HUES64 (cell line): ENCODE data around the gene RIMKLA.

ENCODE experiments used
- H3K27ac ChIP-seq: 2 replicates; pipeline ENCODE4 v1.7.0; 2013; ENCODE audit warnings: low read depth, low read length, inconsistent platforms
- H3K27me3 ChIP-seq: 2 replicates; pipeline ENCODE4 v1.6.1; 2013; ENCODE audit warnings: mild to moderate bottlenecking, low read length; ENCODE audit not compliant: insufficient read depth
- H3K36me3 ChIP-seq: 2 replicates; pipeline ENCODE4 v1.6.1; 2013; ENCODE audit warnings: mild to moderate bottlenecking, low read length; ENCODE audit not compliant: insufficient read depth
- H3K4me1 ChIP-seq: 2 replicates; pipeline ENCODE4 v1.6.1; 2013; ENCODE audit warnings: mild to moderate bottlenecking, low read length, moderate library complexity; ENCODE audit not compliant: insufficient read depth
- H3K4me3 ChIP-seq: 2 replicates; pipeline ENCODE4 v1.5.1; 2013; ENCODE audit warnings: mild to moderate bottlenecking, low read length, moderate library complexity
- H3K9ac ChIP-seq: 2 replicates; pipeline ENCODE4 v1.6.1; 2013; ENCODE audit warnings: mild to moderate bottlenecking, low read depth, low read length
- H3K9me3 ChIP-seq: 2 replicates; pipeline ENCODE4 v1.6.1; 2013; ENCODE audit warnings: low read depth, low read length; ENCODE audit not compliant: insufficient read depth
- WGBS: fragments of 150-250, 120-280 bp; methylation state at CpG from one replicate; pipeline ENCODE4 v1.1.7; 2013; ENCODE audit warnings: missing lambda C conversion rate; 5-methylcytosine and 5-hydroxymethylcytosine counted together

Gene RIMKLA

GRCh38 chr1:42456754-42457089 is 76.1 kb downstream of the RIMKLA start:
- Histone ChIP-seq H3K9me3 (no peaks in the 10 kb centered on the region), H3K4me3 (peak overlapping the region; percentile 74)

GRCh38 chr1:42461196-42461595 is 80.6 kb downstream of the RIMKLA start:
- H3K4me1 ChIP-seq = peaks cover 15% of the 10 kb centered on the region; the same call in 1 of the 2 replicates
- peaks cover 31% of the 10 kb centered on the region for H3K36me3 ChIP-seq
- H3K4me3 ChIP-seq = no peak overlapping the region
- H3K27ac ChIP-seq = no peak overlapping the region
- H3K27me3 ChIP-seq = peaks cover 10% of the 10 kb centered on the region; the same call in 1 of the 2 replicates
- no peaks in the 10 kb centered on the region for H3K9me3 ChIP-seq
- WGBS = 90% methylated on average over 2 of the region's 2 CpGs
- H3K9ac ChIP-seq = no peak overlapping the region

More at GRCh38 chr1:42456754-42457089, 76.1 kb downstream of the RIMKLA start:
- Histone ChIP-seq H3K36me3 (peaks cover 31% of the 10 kb centered on the region), H3K4me1 (peaks cover 7% of the 10 kb centered on the region; the same call in 1 of the 2 replicates), H3K27me3 (no peaks in the 10 kb centered on the region), H3K9ac (peak overlapping the region; percentile 89), H3K27ac (peak overlapping the region; percentile 87)
- 2% methylated on average over 23 of the region's 23 CpGs for WGBS

- Histone ChIP-seq H3K9ac (peak within 1 kb of the TSS; percentile 72), H3K27me3 (peaks cover 10% of the 10 kb centered on the region; the same call in 1 of the 2 replicates), H3K36me3 (peaks cover 28% of the 10 kb centered on the region), H3K27ac (peak within 1 kb of the TSS; percentile 63), H3K4me3 (peak within 1 kb of the TSS; percentile 73), H3K9me3 (no peaks in the 10 kb centered on the region), H3K4me1 (peaks cover 10% of the 10 kb centered on the region; the same call in 1 of the 2 replicates)
- 3% methylated on average over 59 of the region's 59 CpGs for WGBS
Observed at GRCh38 chr1:42462828-42463763, 82.5 kb downstream of the RIMKLA start, which contains the start of gene CCDC30. CCDC30 (plus strand) TSS chr1:42463286; CDS start chr1:42480552, 17,266 bp downstream.

GRCh38 chr1:42463921-42464320 is 83.3 kb downstream of the RIMKLA start:
- peaks cover 10% of the 10 kb centered on the region; the same call in 1 of the 2 replicates for H3K27me3 ChIP-seq
- 92% methylated on average over 3 of the region's 3 CpGs for WGBS
- peaks cover 20% of the 10 kb centered on the region for H3K36me3 ChIP-seq
- H3K4me1 ChIP-seq = peaks cover 10% of the 10 kb centered on the region; the same call in 1 of the 2 replicates
- no peak overlapping the region for H3K27ac ChIP-seq
- H3K9me3 ChIP-seq = no peaks in the 10 kb centered on the region
- H3K4me3 ChIP-seq = peak overlapping the region; percentile 73
- no peak overlapping the region for H3K9ac ChIP-seq

- Histone ChIP-seq H3K36me3 (no peaks in the 10 kb centered on the region), H3K9ac (no peak overlapping the region), H3K27me3 (peaks cover 10% of the 10 kb centered on the region; the same call in 1 of the 2 replicates), H3K27ac (no peak overlapping the region), H3K9me3 (no peaks in the 10 kb centered on the region), H3K4me3 (no peak overlapping the region), H3K4me1 (peaks cover 10% of the 10 kb centered on the region; the same call in 1 of the 2 replicates)
- 91% methylated on average over 2 of the region's 2 CpGs for WGBS
Observed at GRCh38 chr1:42466030-42466429, 85.4 kb downstream of the RIMKLA start.

GRCh38 chr1:42469727-42470126 is 89.1 kb downstream of the RIMKLA start:
- no peaks in the 10 kb centered on the region for H3K9me3 ChIP-seq
- H3K9ac ChIP-seq = no peak overlapping the region
- WGBS = 92% methylated on average over 2 of the region's 2 CpGs
- no peak overlapping the region for H3K27ac ChIP-seq
- no peak overlapping the region for H3K4me3 ChIP-seq
- H3K4me1 ChIP-seq = no peaks in the 10 kb centered on the region
- 0 out of 2 replicates have a peak, but pooled peaks cover under 1% of the 10 kb centered on the region for H3K27me3 ChIP-seq
- H3K36me3 ChIP-seq = no peaks in the 10 kb centered on the region
